Left ventricle myocardium superior (tissue), 1 donor: ENCODE data around the gene DCAF10. TPM values are rescaled to one million over a fixed set of nuclear protein-coding genes. Genes with fewer than 3 reads are reported as not detected.
"Not testable (repeated sequence)": the region's sequence is repeated elsewhere in the genome, so short reads cannot be mapped to it uniquely, and the experiment has no call there.

Experiments
- ATAC-seq: fragments of 200-7000 bp; cut with Tn5 transposase; one replicate; pipeline ENCODE4 v1.9.1; 2020; ENCODE audit warnings: mild to moderate bottlenecking, moderate library complexity
- DNase-seq: peaks from one replicate; pipeline ENCODE4 v3.0.0-alpha.2; 2020
- intact Hi-C: fragments of 100-400 bp; cut with micrococcal nuclease; formaldehyde crosslinking; loops from one replicate; pipeline ENCODE4 v1.11.0; 2022
- total RNA-seq: library from RNA; stranded (reverse); fragmentation: NEBNext Ultra II Directional; extraction: Animal tissue kit (Norgen Biotek cat#: 25700); gene quantifications from one replicate; pipeline ENCODE4 v1.2.1, GENCODE V29; 2021
- donor health status: DM: no; HTN: yes; CAD: no; lungs with severe emphysema.

The DCAF10 gene
- total RNA-seq, 1 donor from 2014 or later = 20.5 TPM

- intact Hi-C loops = no loop called here
- DNase-seq (no peak), ATAC-seq (no peak)
Measured at GRCh38 chr9:37839496-37840461, 39.2 kb downstream of the DCAF10 start.

GRCh38 chr9:37840560-37841194 is 40.1 kb downstream of the DCAF10 start:
- ATAC-seq (no peak), DNase-seq (no peak)
- intact Hi-C loops = no loop called here

- ATAC-seq = no peak
- no peak for DNase-seq
- intact Hi-C loops = no loop called here
Measured at GRCh38 chr9:37852222-37852621, 51.6 kb downstream of the DCAF10 start.

- DNase-seq (no peak), ATAC-seq (no peak)
- intact Hi-C loops = no loop called here
Measured at GRCh38 chr9:37856551-37856950, 56.0 kb downstream of the DCAF10 start.

- no peak for DNase-seq
- intact Hi-C loops = no loop called here
Measured at GRCh38 chr9:37859043-37859442, 58.4 kb downstream of the DCAF10 start.

GRCh38 chr9:37862530-37862929 is 61.9 kb downstream of the DCAF10 start:
- DNase-seq (no peak), ATAC-seq (no peak)
- intact Hi-C loops = no loop called here

More at GRCh38 chr9:37859043-37859442, 58.4 kb downstream of the DCAF10 start:
- no peak for ATAC-seq

- DNase-seq = no peak
- no peak for ATAC-seq
- intact Hi-C loops = no loop called here
Measured at GRCh38 chr9:37870081-37870798, 69.6 kb downstream of the DCAF10 start.

GRCh38 chr9:37870799-37871176 is 70.2 kb downstream of the DCAF10 start:
- ATAC-seq (no peak), DNase-seq (no peak)
- intact Hi-C loops = no loop called here

GRCh38 chr9:37873955-37874354 is 73.4 kb downstream of the DCAF10 start:
- intact Hi-C loops = no loop called here
- no peak for ATAC-seq
- no peak for DNase-seq

GRCh38 chr9:37876376-37876775 is 75.8 kb downstream of the DCAF10 start:
- intact Hi-C loops = no loop called here
- DNase-seq (no peak), ATAC-seq (no peak)

- ATAC-seq (no peak), DNase-seq (no peak)
- intact Hi-C loops = no loop called here
Measured at GRCh38 chr9:37880916-37881479, 80.4 kb downstream of the DCAF10 start.

- DNase-seq = peak; percentile 34
- intact Hi-C loops, ATAC-seq: not testable (repeated sequence)
Measured at GRCh38 chr9:37887977-37888583, 87.5 kb downstream of the DCAF10 start.

- DNase-seq (no peak), ATAC-seq (no peak)
- intact Hi-C loops = no loop called here
Measured at GRCh38 chr9:37889536-37889935, 88.9 kb downstream of the DCAF10 start.

- intact Hi-C loops, ATAC-seq, DNase-seq: not testable (repeated sequence)
Measured at GRCh38 chr9:37891042-37891441, 90.4 kb downstream of the DCAF10 start.

GRCh38 chr9:37892063-37892462 is 91.5 kb downstream of the DCAF10 start:
- ATAC-seq (no peak), DNase-seq (no peak)
- intact Hi-C loops = no loop called here

GRCh38 chr9:37897665-37898064 is 97.1 kb downstream of the DCAF10 start:
- no peak for DNase-seq
- intact Hi-C loops = no loop called here
- no peak for ATAC-seq

GRCh38 chr9:37899041-37899440 is 98.4 kb downstream of the DCAF10 start:
- DNase-seq = no peak
- no peak for ATAC-seq
- intact Hi-C loops = no loop called here

- no peak for DNase-seq
- ATAC-seq = no peak
- intact Hi-C loops = loop anchor here (10.0 kb wide), 1 partner anchor 183 kb away; no protein-coding TSS in a partner anchor
Measured at GRCh38 chr9:37902131-37902530, 101.5 kb downstream of the DCAF10 start.
